A549 treated with CpdA at 1 μM for 4 hours (cell line): Measurements from ENCODE around the gene GNG12. TPM values are rescaled to one million over a fixed set of nuclear protein-coding genes. Genes with fewer than 3 reads are reported as not detected.

ENCODE experiments used
- total RNA-seq: library from RNA; stranded (reverse); fragments of 200-300 nt; extraction: Qiagen RNA extraction; gene quantifications from 5 replicates; pipeline ENCODE4 v1.2.3, GENCODE V29; 2022; ENCODE audit warnings: low read depth

GNG12 gene
- 55.6 to 78.4 TPM (median 60.9 TPM) in 5 replicates for total RNA-seq

DNA sequence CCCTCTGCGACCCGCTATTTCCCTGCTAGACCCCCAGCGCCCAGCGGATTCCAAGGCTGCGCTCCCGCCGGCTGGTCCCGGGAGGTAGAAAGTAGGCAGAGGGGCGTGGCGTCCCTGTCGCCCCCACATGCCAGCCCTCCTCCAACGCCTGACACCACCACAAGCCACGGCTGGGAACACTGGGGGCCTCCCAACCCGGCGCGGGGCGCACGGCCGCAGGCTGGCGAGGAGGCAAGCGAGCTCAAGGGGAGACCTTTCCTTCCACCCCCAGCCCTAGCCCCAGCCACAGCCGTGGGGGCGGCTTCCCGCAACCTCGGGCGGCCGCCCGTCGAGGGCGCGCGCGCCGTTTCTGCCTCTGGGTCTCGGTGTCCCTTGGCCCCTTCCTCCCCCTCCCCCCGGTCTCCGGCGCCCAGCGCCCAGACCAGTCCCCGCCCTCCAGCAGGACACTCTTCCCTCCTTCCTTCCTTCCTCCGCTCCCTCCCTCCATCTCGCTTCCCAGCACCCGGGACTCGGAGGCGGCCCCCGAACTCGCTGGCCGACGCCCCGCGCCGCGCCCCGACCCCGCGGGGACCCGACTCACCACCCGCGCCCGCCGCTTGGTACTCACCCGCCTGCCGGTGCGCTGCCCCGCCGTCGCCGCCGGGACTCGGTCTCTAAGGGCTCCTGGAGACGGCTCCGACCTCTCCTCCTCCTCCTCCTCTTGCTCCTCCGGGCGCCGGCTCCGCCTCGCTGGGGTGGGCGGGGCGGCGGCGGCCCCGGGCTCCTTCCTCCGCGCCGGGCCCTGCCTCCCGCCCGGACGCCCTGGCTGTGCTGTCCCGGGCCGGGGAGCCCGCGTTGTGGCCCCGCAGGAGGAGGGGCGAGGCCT lies at the start of gene GNG12:
GNG12 (minus strand) TSS at position 731 of the 865 bp plus-strand sequence. CDS start 125,781 bp downstream, outside the sequence.

DNA sequence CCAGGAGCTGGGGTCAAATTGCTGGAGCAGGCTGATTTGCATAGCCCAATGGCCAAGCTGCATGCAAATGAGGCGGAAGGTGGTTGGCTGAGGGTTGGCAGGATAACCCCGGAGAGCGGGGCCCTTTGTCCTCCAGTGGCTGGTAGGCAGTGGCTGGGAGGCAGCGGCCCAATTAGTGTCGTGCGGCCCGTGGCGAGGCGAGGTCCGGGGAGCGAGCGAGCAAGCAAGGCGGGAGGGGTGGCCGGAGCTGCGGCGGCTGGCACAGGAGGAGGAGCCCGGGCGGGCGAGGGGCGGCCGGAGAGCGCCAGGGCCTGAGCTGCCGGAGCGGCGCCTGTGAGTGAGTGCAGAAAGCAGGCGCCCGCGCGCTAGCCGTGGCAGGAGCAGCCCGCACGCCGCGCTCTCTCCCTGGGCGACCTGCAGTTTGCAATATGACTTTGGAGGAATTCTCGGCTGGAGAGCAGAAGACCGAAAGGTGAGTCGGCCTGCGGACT lies 148.2 kb downstream of the GNG12 start, which contains the start of gene GADD45A:
GADD45A (plus strand) TSS at position 135 of the 491 bp plus-strand sequence; CDS start at position 429, 294 bp downstream.

Other genes with a start within 250 kb of the GNG12 start
- gene GADD45A, start 148.3 kb downstream of the GNG12 start, total RNA-seq, result 40.4 to 50.7 TPM (median 45.7 TPM) in 5 replicates
- gene DIRAS3, start 217.2 kb upstream of the GNG12 start, total RNA-seq, result 0.91 to 1.5 TPM (median 1.2 TPM) in 5 replicates